ENCODE data around the gene IFNL1. TPM values are rescaled to one million over a fixed set of nuclear protein-coding genes. Genes with fewer than 3 reads are reported as not detected.

IFNL1 gene
- total RNA-seq = not detected
- polyA plus RNA-seq = not detected
- long read RNA-seq, donor 1 = 0 reads
- long read RNA-seq, donor 2 = 0 reads

GRCh38 chr19:39296055-39296645 is at the start of gene IFNL1:
TSS of gene IFNL1 (plus strand) at chr19:39296407. CDS start at chr19:39296422, 15 bp downstream.
- DNase-seq = peak; percentile 30 to 42
- no peak within 1 kb of the TSS for H3K27ac ChIP-seq (ENCODE audit: low read depth in 1 of 2, low read length in 2 of 2)
- H3K27me3 ChIP-seq (ENCODE audit: control insufficient read depth in 1 of 2, insufficient read depth in 2 of 2, low read length in 1 of 2) = no peaks in the 10 kb centered on the region
- H3K9me3 ChIP-seq (ENCODE audit: control insufficient read depth, low read length) = no peaks in the 10 kb centered on the region
- intact Hi-C loops (cut with DNase I) = no loop called here
- no peak for ATAC-seq (ENCODE audit: low FRiP score)
- no peaks in the 10 kb centered on the region for H3K36me3 ChIP-seq (ENCODE audit: control insufficient read depth in 1 of 2, insufficient read depth in 2 of 2, low read length in 1 of 2)
- WGBS, 2 donors = 78% methylated on average over 11 of the region's 11 CpGs
- H3K4me1 ChIP-seq (ENCODE audit: control insufficient read depth in 1 of 2, insufficient read depth in 2 of 2, low read length in 2 of 2) = no peaks in the 10 kb centered on the region
- H3K4me3 ChIP-seq (ENCODE audit: low read length in 2 of 2) = no peak within 1 kb of the TSS

- H3K4me3 ChIP-seq (ENCODE audit: low read length in 2 of 2) = no peak overlapping the region
- H3K36me3 ChIP-seq (ENCODE audit: control insufficient read depth in 1 of 2, insufficient read depth in 2 of 2, low read length in 1 of 2) = no peaks in the 10 kb centered on the region
- intact Hi-C loops (cut with DNase I) = no loop called here
- H3K9me3 ChIP-seq (ENCODE audit: control insufficient read depth, low read length) = no peaks in the 10 kb centered on the region
- H3K27me3 ChIP-seq (ENCODE audit: control insufficient read depth in 1 of 2, insufficient read depth in 2 of 2, low read length in 1 of 2) = no peaks in the 10 kb centered on the region
- WGBS, 2 donors = 12 to 13% methylated on average over 36 to 42 of the region's 42 CpGs
- DNase-seq = no peak
- no peaks in the 10 kb centered on the region for H3K4me1 ChIP-seq (ENCODE audit: control insufficient read depth in 1 of 2, insufficient read depth in 2 of 2, low read length in 2 of 2)
- peak; percentile 22 for ATAC-seq (ENCODE audit: low FRiP score)
- H3K27ac ChIP-seq (ENCODE audit: low read depth in 1 of 2, low read length in 2 of 2) = no peak overlapping the region
These were observed 49.1 kb upstream of the IFNL1 start for GRCh38 chr19:39246951-39247669.

- intact Hi-C loops (cut with DNase I) = no loop called here
- Histone ChIP-seq H3K36me3 (ENCODE audit: control insufficient read depth in 1 of 2, insufficient read depth in 2 of 2, low read length in 1 of 2) (no peaks in the 10 kb centered on the region), H3K27ac (ENCODE audit: low read depth in 1 of 2, low read length in 2 of 2) (no peak overlapping the region), H3K4me3 (ENCODE audit: low read length in 2 of 2) (no peak overlapping the region), H3K4me1 (ENCODE audit: control insufficient read depth in 1 of 2, insufficient read depth in 2 of 2, low read length in 2 of 2) (no peaks in the 10 kb centered on the region), H3K27me3 (ENCODE audit: control insufficient read depth in 1 of 2, insufficient read depth in 2 of 2, low read length in 1 of 2) (no peaks in the 10 kb centered on the region), H3K9me3 (ENCODE audit: control insufficient read depth, low read length) (no peaks in the 10 kb centered on the region)
- peak; percentile 33 for ATAC-seq (ENCODE audit: low FRiP score)
- 8% methylated on average over 59 to 92 of the region's 92 CpGs for WGBS, 2 donors
- DNase-seq = no peak
These were observed 48.2 kb upstream of the IFNL1 start for GRCh38 chr19:39247701-39248664.

- no peaks in the 10 kb centered on the region for H3K27me3 ChIP-seq (ENCODE audit: control insufficient read depth in 1 of 2, insufficient read depth in 2 of 2, low read length in 1 of 2)
These were observed 47.4 kb upstream of the IFNL1 start, which contains the start of gene IFNL4 for GRCh38 chr19:39248806-39249205. TSS of gene IFNL4 (minus strand) at chr19:39248856.

GRCh38 chr19:39251081-39251480 is 45.1 kb upstream of the IFNL1 start:
- ATAC-seq (ENCODE audit: low FRiP score) = no peak
- intact Hi-C loops (cut with DNase I) = no loop called here
- 80 to 87% methylated on average over 5 of the region's 5 CpGs for WGBS, 2 donors
- no peak for DNase-seq
- Histone ChIP-seq H3K27me3 (ENCODE audit: control insufficient read depth in 1 of 2, insufficient read depth in 2 of 2, low read length in 1 of 2) (no peaks in the 10 kb centered on the region), H3K4me1 (ENCODE audit: control insufficient read depth in 1 of 2, insufficient read depth in 2 of 2, low read length in 2 of 2) (no peaks in the 10 kb centered on the region), H3K36me3 (ENCODE audit: control insufficient read depth in 1 of 2, insufficient read depth in 2 of 2, low read length in 1 of 2) (no peaks in the 10 kb centered on the region), H3K4me3 (ENCODE audit: low read length in 2 of 2) (no peak overlapping the region), H3K27ac (ENCODE audit: low read depth in 1 of 2, low read length in 2 of 2) (no peak overlapping the region), H3K9me3 (ENCODE audit: control insufficient read depth, low read length) (no peaks in the 10 kb centered on the region)

More at GRCh38 chr19:39248806-39249205, 47.4 kb upstream of the IFNL1 start, which contains the start of gene IFNL4:
- intact Hi-C loops (cut with DNase I) = no loop called here
- H3K27ac ChIP-seq (ENCODE audit: low read depth in 1 of 2, low read length in 2 of 2) = no peak within 1 kb of the TSS
- H3K4me3 ChIP-seq (ENCODE audit: low read length in 2 of 2) = no peak within 1 kb of the TSS
- no peaks in the 10 kb centered on the region for H3K36me3 ChIP-seq (ENCODE audit: control insufficient read depth in 1 of 2, insufficient read depth in 2 of 2, low read length in 1 of 2)
- H3K4me1 ChIP-seq (ENCODE audit: control insufficient read depth in 1 of 2, insufficient read depth in 2 of 2, low read length in 2 of 2) = no peaks in the 10 kb centered on the region
- ATAC-seq (ENCODE audit: low FRiP score) (no peak), DNase-seq (no peak)
- WGBS, 2 donors = 47 to 48% methylated on average over 13 of the region's 13 CpGs
- no peaks in the 10 kb centered on the region for H3K9me3 ChIP-seq (ENCODE audit: control insufficient read depth, low read length)

- 56 to 57% methylated on average over 3 of the region's 3 CpGs for WGBS, 2 donors
These were observed 44.4 kb upstream of the IFNL1 start for GRCh38 chr19:39251846-39252245.

GRCh38 chr19:39252458-39252857 is 43.7 kb upstream of the IFNL1 start:
- H3K27ac ChIP-seq (ENCODE audit: low read depth in 1 of 2, low read length in 2 of 2) = no peak overlapping the region
- no peak for ATAC-seq (ENCODE audit: low FRiP score)
- intact Hi-C loops (cut with DNase I) = no loop called here
- 69 to 71% methylated on average over 3 of the region's 3 CpGs for WGBS, 2 donors
- peaks cover 0 to 3% of the 10 kb centered on the region in 2 donors for H3K27me3 ChIP-seq (ENCODE audit: control insufficient read depth in 1 of 2, insufficient read depth in 2 of 2, low read length in 1 of 2)
- peaks cover 3% of the 10 kb centered on the region for H3K9me3 ChIP-seq (ENCODE audit: control insufficient read depth, low read length)
- no peak for DNase-seq
- no peaks in the 10 kb centered on the region for H3K36me3 ChIP-seq (ENCODE audit: control insufficient read depth in 1 of 2, insufficient read depth in 2 of 2, low read length in 1 of 2)
- H3K4me1 ChIP-seq (ENCODE audit: control insufficient read depth in 1 of 2, insufficient read depth in 2 of 2, low read length in 2 of 2) = no peaks in the 10 kb centered on the region
- no peak overlapping the region for H3K4me3 ChIP-seq (ENCODE audit: low read length in 2 of 2)

More at GRCh38 chr19:39251846-39252245, 44.4 kb upstream of the IFNL1 start:
- DNase-seq (no peak), ATAC-seq (ENCODE audit: low FRiP score) (no peak)
- Histone ChIP-seq H3K4me3 (ENCODE audit: low read length in 2 of 2) (no peak overlapping the region), H3K4me1 (ENCODE audit: control insufficient read depth in 1 of 2, insufficient read depth in 2 of 2, low read length in 2 of 2) (no peaks in the 10 kb centered on the region), H3K36me3 (ENCODE audit: control insufficient read depth in 1 of 2, insufficient read depth in 2 of 2, low read length in 1 of 2) (no peaks in the 10 kb centered on the region), H3K9me3 (ENCODE audit: control insufficient read depth, low read length) (peaks cover 3% of the 10 kb centered on the region), H3K27ac (ENCODE audit: low read depth in 1 of 2, low read length in 2 of 2) (no peak overlapping the region), H3K27me3 (ENCODE audit: control insufficient read depth in 1 of 2, insufficient read depth in 2 of 2, low read length in 1 of 2) (peaks cover 0 to 3% of the 10 kb centered on the region in 2 donors)
- intact Hi-C loops (cut with DNase I) = no loop called here

GRCh38 chr19:39253374-39254149 is 42.6 kb upstream of the IFNL1 start:
- WGBS, 2 donors = 82 to 84% methylated on average over 8 of the region's 8 CpGs
- intact Hi-C loops (cut with DNase I) = no loop called here
- ATAC-seq (ENCODE audit: low FRiP score) (no peak), DNase-seq (no peak)
- H3K36me3 ChIP-seq (ENCODE audit: control insufficient read depth in 1 of 2, insufficient read depth in 2 of 2, low read length in 1 of 2) = no peaks in the 10 kb centered on the region
- H3K27ac ChIP-seq (ENCODE audit: low read depth in 1 of 2, low read length in 2 of 2) = no peak overlapping the region
- no peak overlapping the region for H3K4me3 ChIP-seq (ENCODE audit: low read length in 2 of 2)
- H3K4me1 ChIP-seq (ENCODE audit: control insufficient read depth in 1 of 2, insufficient read depth in 2 of 2, low read length in 2 of 2) = no peaks in the 10 kb centered on the region
- H3K27me3 ChIP-seq (ENCODE audit: control insufficient read depth in 1 of 2, insufficient read depth in 2 of 2, low read length in 1 of 2) = peaks cover 0 to 3% of the 10 kb centered on the region in 2 donors
- H3K9me3 ChIP-seq (ENCODE audit: control insufficient read depth, low read length) = peaks cover 3% of the 10 kb centered on the region

Measured in aorta (tissue), 5 donors.